Nephron (organoid): ENCODE results near the gene PIPOX.

ENCODE experiments used
- H3K27ac Mint-ChIP-seq, 3 experiments: 2 replicates each; pipeline ENCODE4 v1.8.0; 2020; ENCODE audit warnings: mixed read lengths in 3 of 3, mild to moderate bottlenecking in 2 of 3, moderate library complexity in 1 of 3
- H3K27me3 Mint-ChIP-seq: 2 replicates; pipeline ENCODE4 v1.8.0; 2021; ENCODE audit warnings: low read depth, mild to moderate bottlenecking, moderate library complexity, mixed read lengths
- H3K36me3 Mint-ChIP-seq: 2 replicates; pipeline ENCODE4 v1.8.0; 2020; ENCODE audit warnings: low read depth, mixed read lengths
- H3K4me1 Mint-ChIP-seq: 2 replicates; pipeline ENCODE4 v1.8.0; 2020; ENCODE audit warnings: mixed read lengths
- H3K4me3 Mint-ChIP-seq, 3 experiments: 2 replicates each; pipeline ENCODE4 v1.8.0; 2020; ENCODE audit warnings: mild to moderate bottlenecking in 3 of 3, mixed read lengths in 3 of 3, moderate library complexity in 2 of 3
- H3K9me3 Mint-ChIP-seq: 2 replicates; pipeline ENCODE4 v1.8.0; 2020; ENCODE audit warnings: mixed read lengths
- CTCF ChIP-seq, 3 experiments: fragments of 200-600 bp; sonication (generic); IDR thresholded peaks; one replicate each; pipeline ENCODE4 v1.5.0; 2021; ENCODE audit warnings: antibody characterized with exemption in 3 of 3; ENCODE audit not compliant: unreplicated experiment in 3 of 3

Gene PIPOX

GRCh38 chr17:29045734-29046472, 3.0 kb downstream of the PIPOX start:
- Mint-ChIP-seq H3K4me1 (peaks cover 73% of the 10 kb centered on the region), H3K27ac (peak overlapping the region in 2 of 3 experiments; percentile 27 to 63), H3K4me3 (no peak overlapping the region), H3K27me3 (peaks cover 8% of the 10 kb centered on the region), H3K9me3 (no peaks in the 10 kb centered on the region), H3K36me3 (no peaks in the 10 kb centered on the region)
- no peak for TF ChIP-seq CTCF (IDR thresholded peaks at IDR 0.05; ENCODE audit: unreplicated experiment in 3 of 3)

- peaks cover 76% of the 10 kb centered on the region for H3K4me1 Mint-ChIP-seq
These were observed 3.5 kb downstream of the PIPOX start for GRCh38 chr17:29046473-29046839.

GRCh38 chr17:29048440-29049368, 5.8 kb downstream of the PIPOX start:
- peaks cover 8% of the 10 kb centered on the region for H3K27me3 Mint-ChIP-seq
- no peak for TF ChIP-seq CTCF (IDR thresholded peaks at IDR 0.05; ENCODE audit: unreplicated experiment in 3 of 3)
- peak overlapping the region in 1 of 3 experiments; percentile 2 for H3K4me3 Mint-ChIP-seq
- H3K36me3 Mint-ChIP-seq, result no peaks in the 10 kb centered on the region
- H3K9me3 Mint-ChIP-seq, result no peaks in the 10 kb centered on the region
- peak overlapping the region; percentile 65 to 87 (median 85) for H3K27ac Mint-ChIP-seq
- H3K4me1 Mint-ChIP-seq, result peaks cover 63% of the 10 kb centered on the region

More at GRCh38 chr17:29046473-29046839, 3.5 kb downstream of the PIPOX start:
- no peak overlapping the region for H3K4me3 Mint-ChIP-seq
- H3K27me3 Mint-ChIP-seq, result peaks cover 8% of the 10 kb centered on the region
- no peak for TF ChIP-seq CTCF (IDR thresholded peaks at IDR 0.05; ENCODE audit: unreplicated experiment in 3 of 3)
- no peaks in the 10 kb centered on the region for H3K9me3 Mint-ChIP-seq
- H3K36me3 Mint-ChIP-seq, result no peaks in the 10 kb centered on the region
- peak overlapping the region; percentile 4 to 63 (median 27) for H3K27ac Mint-ChIP-seq

GRCh38 chr17:29049541-29050145, 6.7 kb downstream of the PIPOX start:
- H3K4me1 Mint-ChIP-seq, result peaks cover 54% of the 10 kb centered on the region
- H3K27me3 Mint-ChIP-seq, result peaks cover 8% of the 10 kb centered on the region
- no peak for TF ChIP-seq CTCF (IDR thresholded peaks at IDR 0.05; ENCODE audit: unreplicated experiment in 3 of 3)
- no peak overlapping the region for H3K4me3 Mint-ChIP-seq
- H3K27ac Mint-ChIP-seq, result peak overlapping the region; percentile 65 to 87 (median 85)
- H3K36me3 Mint-ChIP-seq, result no peaks in the 10 kb centered on the region
- no peaks in the 10 kb centered on the region for H3K9me3 Mint-ChIP-seq

- peaks cover 8% of the 10 kb centered on the region for H3K27me3 Mint-ChIP-seq
- peak overlapping the region in 2 of 3 experiments; percentile 65 to 85 for H3K27ac Mint-ChIP-seq
- TF ChIP-seq CTCF (IDR thresholded peaks at IDR 0.05; ENCODE audit: unreplicated experiment in 3 of 3), result no peak
- no peaks in the 10 kb centered on the region for H3K9me3 Mint-ChIP-seq
- H3K36me3 Mint-ChIP-seq, result no peaks in the 10 kb centered on the region
- peaks cover 53% of the 10 kb centered on the region for H3K4me1 Mint-ChIP-seq
- no peak overlapping the region for H3K4me3 Mint-ChIP-seq
These were observed 7.2 kb downstream of the PIPOX start for GRCh38 chr17:29050176-29050575.
